HEK293 (cell line): Measurements from ENCODE around the gene UPP1.

Experiments used
- PBX3 ChIP-seq: sonication (generic); formaldehyde crosslinking; IDR thresholded peaks from 2 replicates; pipeline ENCODE4 v1.8.1; 2022; ENCODE audit warnings: mild to moderate bottlenecking, moderate library complexity, missing genetic modification reagents
- SETDB1 ChIP-seq: IDR thresholded peaks from one replicate; pipeline ENCODE4 v1.6.1; 2017; ENCODE audit warnings: mild to moderate bottlenecking, low read length, moderate library complexity, mixed read lengths; ENCODE audit not compliant: insufficient read length
- YY1 ChIP-seq: fragments of 450-650 bp; formaldehyde crosslinking; IDR thresholded peaks from 2 replicates; pipeline ENCODE4 v1.5.1; 2018; ENCODE audit warnings: missing biosample characterization, missing genetic modification characterization
- ZNF140 ChIP-seq: fragments of 450-650 bp; formaldehyde crosslinking; IDR thresholded peaks from 2 replicates; pipeline ENCODE4 v1.5.1; 2016; ENCODE audit warnings: missing biosample characterization, missing genetic modification characterization
- ZNF146 ChIP-seq: fragments of 450-650 bp; formaldehyde crosslinking; IDR thresholded peaks from 2 replicates; pipeline ENCODE4 v1.5.1; 2016; ENCODE audit warnings: missing biosample characterization, missing genetic modification characterization
- ZNF654 ChIP-seq: fragments of 450-650 bp; formaldehyde crosslinking; IDR thresholded peaks from 2 replicates; pipeline ENCODE4 v1.5.1; 2016; ENCODE audit warnings: low read depth, missing biosample characterization, missing genetic modification characterization
- ZNF664 ChIP-seq: fragments of 450-650 bp; formaldehyde crosslinking; IDR thresholded peaks from 2 replicates; pipeline ENCODE4 v1.5.1; 2016; ENCODE audit warnings: missing biosample characterization, missing genetic modification characterization
- ZNF670 ChIP-seq: fragments of 450-650 bp; formaldehyde crosslinking; IDR thresholded peaks from 2 replicates; pipeline ENCODE4 v1.5.1; 2016; ENCODE audit warnings: missing biosample characterization, missing genetic modification characterization, low read depth
- TF ChIP-seq, protein P1 (sequence below): fragments of 450-650 bp; formaldehyde crosslinking; IDR thresholded peaks from 2 replicates; pipeline ENCODE4 v1.5.1; 2016; ENCODE audit warnings: missing biosample characterization, missing genetic modification characterization
- TF ChIP-seq, protein P2 (sequence below): fragments of 450-650 bp; formaldehyde crosslinking; IDR thresholded peaks from 2 replicates; pipeline ENCODE4 v1.5.1; 2016; ENCODE audit warnings: missing biosample characterization, missing genetic modification characterization

- TF ChIP-seq YY1 (tag by site-specific recombination) (no peak), PBX3 (CRISPR knock-in tag) (no peak), ZNF664 (no peak), ZNF146 (tag by site-specific recombination) (no peak), ZNF654 (tag by site-specific recombination) (no peak), SETDB1 (no peak), ZNF670 (tag by site-specific recombination) (no peak), ZNF140 (no peak)
- TF ChIP-seq, protein P1, sequence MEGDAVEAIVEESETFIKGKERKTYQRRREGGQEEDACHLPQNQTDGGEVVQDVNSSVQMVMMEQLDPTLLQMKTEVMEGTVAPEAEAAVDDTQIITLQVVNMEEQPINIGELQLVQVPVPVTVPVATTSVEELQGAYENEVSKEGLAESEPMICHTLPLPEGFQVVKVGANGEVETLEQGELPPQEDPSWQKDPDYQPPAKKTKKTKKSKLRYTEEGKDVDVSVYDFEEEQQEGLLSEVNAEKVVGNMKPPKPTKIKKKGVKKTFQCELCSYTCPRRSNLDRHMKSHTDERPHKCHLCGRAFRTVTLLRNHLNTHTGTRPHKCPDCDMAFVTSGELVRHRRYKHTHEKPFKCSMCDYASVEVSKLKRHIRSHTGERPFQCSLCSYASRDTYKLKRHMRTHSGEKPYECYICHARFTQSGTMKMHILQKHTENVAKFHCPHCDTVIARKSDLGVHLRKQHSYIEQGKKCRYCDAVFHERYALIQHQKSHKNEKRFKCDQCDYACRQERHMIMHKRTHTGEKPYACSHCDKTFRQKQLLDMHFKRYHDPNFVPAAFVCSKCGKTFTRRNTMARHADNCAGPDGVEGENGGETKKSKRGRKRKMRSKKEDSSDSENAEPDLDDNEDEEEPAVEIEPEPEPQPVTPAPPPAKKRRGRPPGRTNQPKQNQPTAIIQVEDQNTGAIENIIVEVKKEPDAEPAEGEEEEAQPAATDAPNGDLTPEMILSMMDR (tag by site-specific recombination) = no peak
- TF ChIP-seq, protein P2, sequence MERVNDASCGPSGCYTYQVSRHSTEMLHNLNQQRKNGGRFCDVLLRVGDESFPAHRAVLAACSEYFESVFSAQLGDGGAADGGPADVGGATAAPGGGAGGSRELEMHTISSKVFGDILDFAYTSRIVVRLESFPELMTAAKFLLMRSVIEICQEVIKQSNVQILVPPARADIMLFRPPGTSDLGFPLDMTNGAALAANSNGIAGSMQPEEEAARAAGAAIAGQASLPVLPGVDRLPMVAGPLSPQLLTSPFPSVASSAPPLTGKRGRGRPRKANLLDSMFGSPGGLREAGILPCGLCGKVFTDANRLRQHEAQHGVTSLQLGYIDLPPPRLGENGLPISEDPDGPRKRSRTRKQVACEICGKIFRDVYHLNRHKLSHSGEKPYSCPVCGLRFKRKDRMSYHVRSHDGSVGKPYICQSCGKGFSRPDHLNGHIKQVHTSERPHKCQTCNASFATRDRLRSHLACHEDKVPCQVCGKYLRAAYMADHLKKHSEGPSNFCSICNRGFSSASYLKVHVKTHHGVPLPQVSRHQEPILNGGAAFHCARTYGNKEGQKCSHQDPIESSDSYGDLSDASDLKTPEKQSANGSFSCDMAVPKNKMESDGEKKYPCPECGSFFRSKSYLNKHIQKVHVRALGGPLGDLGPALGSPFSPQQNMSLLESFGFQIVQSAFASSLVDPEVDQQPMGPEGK (tag by site-specific recombination) = no peak
These were observed 61.0 kb downstream of the UPP1 start for GRCh38 chr7:48150086-48150485.
